Common myeloid progenitor, CD34-positive (primary cell): ENCODE results near the gene ETS1.

Source experiments
- CTCF ChIA-PET: fragments of 350-600 bp; sonication (Branson Sonifier 250); formaldehyde crosslinking; loops from one replicate; lab custom pipeline; 2021; ENCODE audit warnings: antibody characterized with exemption; lab: Charles Lee
- POLR2A ChIA-PET: fragments of 350-600 bp; sonication (Branson Sonifier 250); formaldehyde crosslinking; loops from one replicate; lab custom pipeline; 2021; ENCODE audit warnings: antibody characterized with exemption; lab: Charles Lee
- DNase-seq, 3 donors: peaks; one replicate each; pipeline versions ENCODE4 v3.0.0 to v3.0.0-alpha.2; 2013
- H3K27ac ChIP-seq, 2 experiments: 1 replicate in 1 of 2; 2 replicates in 1 of 2; pipeline ENCODE4 v1.7.0; 2013; ENCODE audit warnings: inconsistent platforms in 2 of 2, low read length in 2 of 2, mild to moderate bottlenecking in 2 of 2, low read depth in 1 of 2, moderate library complexity in 1 of 2; ENCODE audit not compliant: severe bottlenecking in 2 of 2, insufficient read depth in 1 of 2, poor library complexity in 1 of 2
- H3K27me3 ChIP-seq, 5 experiments: replicated peaks in 2 of 5; 1 replicate in 3 of 5; 2 replicates in 2 of 5; pipeline versions ENCODE4 v1.6.1 to v1.7.0; 2013; ENCODE audit warnings: low read length in 4 of 5, mild to moderate bottlenecking in 2 of 5, moderate library complexity in 2 of 5, inconsistent platforms in 1 of 5; ENCODE audit not compliant: insufficient read depth in 5 of 5, control insufficient read depth in 4 of 5
- H3K36me3 ChIP-seq, 4 experiments: 1 replicate in 2 of 4; 2 replicates in 2 of 4; pipeline versions ENCODE4 v1.6.1 to v1.7.0; 2013; ENCODE audit warnings: low read length in 3 of 4, control low read depth in 1 of 4, mild to moderate bottlenecking in 1 of 4; ENCODE audit not compliant: control insufficient read depth in 4 of 4, insufficient read depth in 4 of 4
- H3K4me1 ChIP-seq, 4 experiments: 1 replicate in 3 of 4; 2 replicates in 1 of 4; pipeline versions ENCODE4 v1.6.1 to v1.7.1; 2013; ENCODE audit warnings: low read length in 3 of 4, mild to moderate bottlenecking in 3 of 4, control low read depth in 1 of 4, inconsistent platforms in 1 of 4, moderate library complexity in 1 of 4; ENCODE audit not compliant: control insufficient read depth in 4 of 4, insufficient read depth in 4 of 4; ENCODE audit errors: control extremely low read depth in 1 of 4
- H3K4me3 ChIP-seq, 7 experiments: 1 replicate in 4 of 7; 2 replicates in 3 of 7; pipeline versions ENCODE4 v1.5.1 to v1.7.0; 2013; ENCODE audit warnings: mild to moderate bottlenecking in 7 of 7, low read length in 6 of 7, moderate library complexity in 6 of 7, inconsistent platforms in 2 of 7, low read depth in 2 of 7, control low read depth in 1 of 7; ENCODE audit not compliant: insufficient read depth in 4 of 7, control insufficient read depth in 1 of 7; ENCODE audit errors: extremely low read depth in 1 of 7
- H3K9me3 ChIP-seq, 5 experiments: 1 replicate in 4 of 5; 2 replicates in 1 of 5; pipeline versions ENCODE4 v1.6.1 to v1.7.1; 2013; ENCODE audit warnings: low read length in 4 of 5, mild to moderate bottlenecking in 2 of 5, inconsistent platforms in 1 of 5, low read depth in 1 of 5, moderate library complexity in 1 of 5; ENCODE audit not compliant: control insufficient read depth in 4 of 5, insufficient read depth in 2 of 5; ENCODE audit errors: control extremely low read depth in 1 of 5
- WGBS: methylation state at CpG from one replicate; pipeline ENCODE4 v1.1.5; 2013; ENCODE audit not compliant: insufficient coverage; 5-methylcytosine and 5-hydroxymethylcytosine counted together

The ETS1 gene

GRCh38 chr11:128603752-128604414 is 16.5 kb upstream of the ETS1 start:
- H3K9me3 ChIP-seq, result no peaks in the 10 kb centered on the region
- 85% methylated on average over 5 of the region's 5 CpGs for WGBS
- CTCF ChIA-PET, result interaction anchor here (0.8 to 4.2 kb wide), 17 partner anchors 8 to 446 kb away, joined by 3 to 23 read pairs (median 4); no protein-coding TSS in a partner anchor
- H3K4me1 ChIP-seq, result no peaks in the 10 kb centered on the region
- no peak for DNase-seq
- no peaks in the 10 kb centered on the region for H3K36me3 ChIP-seq
- no peak overlapping the region for H3K27ac ChIP-seq
- H3K27me3 ChIP-seq, result no peaks in the 10 kb centered on the region
- POLR2A ChIA-PET, result no interaction called here
- H3K4me3 ChIP-seq, result no peak overlapping the region

DNA sequence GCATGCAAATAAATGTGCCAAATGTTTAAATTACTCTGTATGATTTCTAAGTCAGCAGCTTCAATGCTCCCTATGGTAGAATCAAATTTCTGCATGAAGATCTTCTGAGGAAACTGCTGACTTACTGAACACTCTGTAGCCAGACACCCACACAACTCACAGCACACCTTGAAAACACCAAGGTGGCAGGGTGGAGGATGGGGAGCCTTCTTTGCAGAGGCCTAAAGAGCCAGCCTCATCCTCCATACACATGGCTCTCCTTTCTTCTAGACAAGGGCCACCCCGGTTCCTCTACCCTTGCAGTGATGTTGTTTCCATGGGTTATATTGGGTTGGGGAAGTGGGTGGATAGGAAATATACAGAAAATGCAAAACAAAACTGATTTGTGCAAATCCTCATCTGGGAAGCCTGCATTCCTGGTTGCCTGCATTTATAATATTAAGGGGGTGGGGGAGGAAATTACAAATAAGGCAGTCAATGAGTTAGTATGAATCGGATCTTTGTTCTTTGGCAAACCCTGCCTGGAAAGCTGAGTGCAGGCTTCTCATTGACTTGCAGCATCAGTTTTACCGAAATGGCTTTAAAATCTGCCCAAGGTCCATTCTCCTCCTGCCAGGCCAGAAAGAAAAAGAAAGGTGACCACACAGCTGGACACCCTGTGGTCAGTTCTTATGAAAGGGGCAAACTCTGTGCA is 15.8 kb upstream of the ETS1 start:
- H3K4me3 ChIP-seq, result no peak overlapping the region
- no peaks in the 10 kb centered on the region for H3K36me3 ChIP-seq
- ChIA-PET CTCF (interaction anchor here (0.8 to 4.2 kb wide), 10 partner anchors 11 to 445 kb away, joined by 3 to 23 read pairs (median 5); no protein-coding TSS in a partner anchor), POLR2A (no interaction called here)
- no peaks in the 10 kb centered on the region for H3K4me1 ChIP-seq
- DNase-seq, result no peak
- H3K27ac ChIP-seq, result no peak overlapping the region
- H3K27me3 ChIP-seq, result no peaks in the 10 kb centered on the region
- 100% methylated on average over 1 of the region's 3 CpGs for WGBS
- H3K9me3 ChIP-seq, result no peaks in the 10 kb centered on the region

DNA sequence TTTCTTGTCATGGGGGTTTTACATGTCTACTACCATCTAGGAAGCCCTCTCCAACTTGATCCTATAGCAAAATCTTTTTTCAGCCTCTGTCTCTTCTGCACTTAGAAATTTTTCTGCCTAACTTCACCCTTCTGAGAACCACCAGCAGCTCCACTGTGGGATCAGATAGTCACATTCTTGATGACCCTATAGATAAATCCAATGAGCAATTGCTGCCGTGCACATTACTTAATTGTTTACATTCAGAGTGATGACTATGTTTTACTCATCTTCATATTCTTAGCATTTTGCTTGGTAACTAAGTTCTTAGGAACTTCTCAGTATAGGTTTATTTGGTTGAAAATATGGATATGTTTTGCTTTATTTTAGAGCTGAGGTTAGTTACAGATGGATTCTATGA is 12.4 kb upstream of the ETS1 start:
- Histone ChIP-seq H3K4me1 (no peaks in the 10 kb centered on the region), H3K9me3 (no peaks in the 10 kb centered on the region), H3K36me3 (no peaks in the 10 kb centered on the region), H3K27ac (no peak overlapping the region), H3K27me3 (no peaks in the 10 kb centered on the region), H3K4me3 (no peak overlapping the region)
- no CpG with 5 or more reads among the region's 1 CpG for WGBS
- POLR2A ChIA-PET, result no interaction called here
- CTCF ChIA-PET, result interaction anchor here (1.9 to 3.0 kb wide), 2 partner anchors 12 to 55 kb away, joined by 5 to 11 read pairs; no protein-coding TSS in a partner anchor
- no peak for DNase-seq

GRCh38 chr11:128598506-128599150 is 11.3 kb upstream of the ETS1 start:
- ChIA-PET CTCF (interaction anchor here (0.7 to 1.9 kb wide), 4 partner anchors 11 to 308 kb away, joined by 3 to 5 read pairs (median 3); no protein-coding TSS in a partner anchor), POLR2A (no interaction called here)
- no peaks in the 10 kb centered on the region for H3K36me3 ChIP-seq
- H3K27ac ChIP-seq, result no peak overlapping the region
- no peaks in the 10 kb centered on the region for H3K9me3 ChIP-seq
- H3K27me3 ChIP-seq, result no peaks in the 10 kb centered on the region
- 100% methylated on average over 1 of the region's 1 CpG for WGBS
- H3K4me1 ChIP-seq, result no peaks in the 10 kb centered on the region
- H3K4me3 ChIP-seq, result no peak overlapping the region
- DNase-seq, result no peak

GRCh38 chr11:128598096-128598495 is 10.7 kb upstream of the ETS1 start:
- H3K4me1 ChIP-seq, result peaks cover 0 to 4% (median 1%) of the 10 kb centered on the region in 4 experiments
- no peaks in the 10 kb centered on the region for H3K27me3 ChIP-seq
- no peak for DNase-seq
- POLR2A ChIA-PET, result no interaction called here
- H3K36me3 ChIP-seq, result no peaks in the 10 kb centered on the region
- 100% methylated on average over 4 of the region's 4 CpGs for WGBS
- H3K27ac ChIP-seq, result no peak overlapping the region
- H3K9me3 ChIP-seq, result no peaks in the 10 kb centered on the region
- CTCF ChIA-PET, result interaction anchor here (0.8 kb wide), 1 partner anchor 23 kb away, joined by 3 read pairs; no protein-coding TSS in a partner anchor
- no peak overlapping the region for H3K4me3 ChIP-seq

DNA sequence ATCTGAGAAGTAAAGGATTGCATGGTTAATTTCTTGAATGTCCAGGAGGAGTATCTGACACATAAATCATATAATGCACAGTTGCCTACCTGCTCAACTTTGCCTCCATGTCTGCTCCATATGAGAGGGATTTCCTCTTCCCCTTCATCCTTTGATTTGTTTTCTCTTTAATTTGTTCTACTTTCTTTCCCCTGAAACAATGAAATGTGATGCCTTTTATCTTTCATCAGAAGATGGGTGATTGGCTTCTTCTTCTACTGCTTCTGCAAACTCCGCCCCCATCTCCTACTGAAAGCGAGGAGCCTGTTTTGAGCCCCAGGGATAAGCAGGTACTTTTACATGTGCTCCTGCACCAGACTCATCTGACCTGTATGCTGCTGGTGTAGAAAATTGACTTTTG is 9.9 kb upstream of the ETS1 start:
- Histone ChIP-seq H3K27ac (no peak overlapping the region), H3K9me3 (no peaks in the 10 kb centered on the region), H3K36me3 (no peaks in the 10 kb centered on the region), H3K27me3 (no peaks in the 10 kb centered on the region), H3K4me1 (peaks cover 0 to 4% (median 1%) of the 10 kb centered on the region in 4 experiments), H3K4me3 (no peak overlapping the region)
- ChIA-PET POLR2A (no interaction called here), CTCF (no interaction called here)
- 100% methylated on average over 1 of the region's 2 CpGs for WGBS
- DNase-seq, result no peak
